ENCODE data around the gene NADK2. TPM values are rescaled to one million over a fixed set of nuclear protein-coding genes. Genes with fewer than 3 reads are reported as not detected.

The NADK2 gene
- total RNA-seq, 6 experiments from 2014 or later = 102 to 253 (median 142) TPM

GRCh38 chr5:36279054-36279698 is 37.5 kb upstream of the NADK2 start:
- DNase-seq (no peak), ATAC-seq (no peak)
- 60% methylated on average over 3 of the region's 3 CpGs for WGBS (ENCODE audit: insufficient coverage, low coverage, low lambda C conversion rate, missing lambda C conversion rate)
- Histone ChIP-seq H3K27ac (no peak overlapping the region), H3K27me3 (no peaks in the 10 kb centered on the region), H3K36me3 (no peaks in the 10 kb centered on the region), H3K9me3 (no peaks in the 10 kb centered on the region), H3K4me3 (no peak overlapping the region), H3K4me1 (peaks cover 0 to 14% (median 4%) of the 10 kb centered on the region in 4 donors)
- intact Hi-C loops (cut with DNase I) = no loop called here
- TF ChIP-seq CTCF (IDR thresholded peaks at IDR 0.05) (no peak), POLR2A (IDR thresholded peaks at IDR 0.05) (no peak)

GRCh38 chr5:36277521-36278176 is 35.9 kb upstream of the NADK2 start:
- intact Hi-C loops (cut with DNase I) = no loop called here
- no peak overlapping the region for H3K27ac ChIP-seq
- TF ChIP-seq POLR2A (IDR thresholded peaks at IDR 0.05) (no peak), CTCF (IDR thresholded peaks at IDR 0.05) (no peak)
- peaks cover 0 to 27% (median 11%) of the 10 kb centered on the region in 4 donors for H3K4me1 ChIP-seq
- no peaks in the 10 kb centered on the region for H3K36me3 ChIP-seq
- DNase-seq (no peak), ATAC-seq (no peak)
- no peaks in the 10 kb centered on the region for H3K9me3 ChIP-seq
- no peaks in the 10 kb centered on the region for H3K27me3 ChIP-seq
- 60% methylated on average over 2 of the region's 5 CpGs for WGBS (ENCODE audit: insufficient coverage, low coverage, low lambda C conversion rate, missing lambda C conversion rate)
- H3K4me3 ChIP-seq = no peak overlapping the region

- no peak overlapping the region for H3K4me3 ChIP-seq
- DNase-seq (peak in 2 of 3 donors; percentile 57 to 70), ATAC-seq (peak; percentile 36 to 83 (median 80))
- no peak overlapping the region for H3K27ac ChIP-seq
- H3K4me1 ChIP-seq = peaks cover 0 to 35% (median 11%) of the 10 kb centered on the region in 4 donors
- H3K9me3 ChIP-seq = no peaks in the 10 kb centered on the region
- H3K27me3 ChIP-seq = no peaks in the 10 kb centered on the region
- TF ChIP-seq CTCF (IDR thresholded peaks at IDR 0.05) (no peak), POLR2A (IDR thresholded peaks at IDR 0.05) (no peak)
- H3K36me3 ChIP-seq = no peaks in the 10 kb centered on the region
- intact Hi-C loops (cut with DNase I) = no loop called here
Observed at GRCh38 chr5:36276864-36277263, 35.1 kb upstream of the NADK2 start.

- Histone ChIP-seq H3K4me1 (peaks cover 0 to 62% (median 25%) of the 10 kb centered on the region in 4 donors), H3K36me3 (no peaks in the 10 kb centered on the region), H3K4me3 (peak overlapping the region in 2 of 3 donors; percentile 17 to 23), H3K27me3 (no peaks in the 10 kb centered on the region), H3K27ac (peak overlapping the region in 2 of 3 donors; percentile 69 to 79), H3K9me3 (no peaks in the 10 kb centered on the region)
- intact Hi-C loops (cut with DNase I) = no loop called here
- TF ChIP-seq CTCF (IDR thresholded peaks at IDR 0.05) (no peak), POLR2A (IDR thresholded peaks at IDR 0.05) (no peak)
- peak; percentile 72 to 87 (median 82) for ATAC-seq
- WGBS (ENCODE audit: insufficient coverage, low coverage, low lambda C conversion rate, missing lambda C conversion rate) = 29% methylated on average over 6 of the region's 6 CpGs
- DNase-seq = peak in 1 of 3 donors; percentile 65
Observed at GRCh38 chr5:36273809-36274526, 32.2 kb upstream of the NADK2 start.
